Anterior cingulate cortex (tissue), 58 donors: Measurements from ENCODE around the gene OR2Y1.
"Not testable (repeated sequence)": the region's sequence is repeated elsewhere in the genome, so short reads cannot be mapped to it uniquely, and the experiment has no call there.

Source experiments
- DNase-seq, 58 donors: peaks; one replicate each; lab custom pipeline; 2025; lab: John Stamatoyannopoulos, UW

The OR2Y1 gene

GRCh38 chr5:180740953-180741352 is 1.1 kb upstream of the OR2Y1 start:
- not testable (repeated sequence) for DNase-seq

- DNase-seq: no peak
Measured at GRCh38 chr5:180739271-180739670, 587 bp downstream of the OR2Y1 start.

GRCh38 chr5:180736536-180736935 is 3.3 kb downstream of the OR2Y1 start:
- no peak for DNase-seq

GRCh38 chr5:180724944-180725343 is 14.9 kb downstream of the OR2Y1 start:
- no peak for DNase-seq

GRCh38 chr5:180723936-180724335 is 15.9 kb downstream of the OR2Y1 start:
- no peak for DNase-seq

- DNase-seq: no peak
Measured at GRCh38 chr5:180720486-180720885, 19.4 kb downstream of the OR2Y1 start.

GRCh38 chr5:180719781-180720180 is 20.1 kb downstream of the OR2Y1 start:
- DNase-seq: no peak

- peak in 3 of 58 donors; percentile 2 to 7 (median 2) for DNase-seq
Measured at GRCh38 chr5:180718810-180719453, 20.9 kb downstream of the OR2Y1 start.

GRCh38 chr5:180717989-180718388 is 21.9 kb downstream of the OR2Y1 start:
- DNase-seq: no peak

- no peak for DNase-seq
Measured at GRCh38 chr5:180704362-180704761, 35.5 kb downstream of the OR2Y1 start.

GRCh38 chr5:180703912-180704311 is 35.9 kb downstream of the OR2Y1 start:
- DNase-seq: no peak

GRCh38 chr5:180703371-180703770 is 36.5 kb downstream of the OR2Y1 start:
- not testable (repeated sequence) for DNase-seq

GRCh38 chr5:180700440-180700839 is 39.4 kb downstream of the OR2Y1 start:
- not testable (repeated sequence) for DNase-seq

- DNase-seq: no peak
Measured at GRCh38 chr5:180699042-180699441, 40.8 kb downstream of the OR2Y1 start.

GRCh38 chr5:180696116-180696515 is 43.7 kb downstream of the OR2Y1 start:
- DNase-seq: no peak

- DNase-seq: no peak
Measured at GRCh38 chr5:180692429-180692828, 47.4 kb downstream of the OR2Y1 start.

- no peak for DNase-seq
Measured at GRCh38 chr5:180691046-180691445, 48.8 kb downstream of the OR2Y1 start.

GRCh38 chr5:180690562-180690961 is 49.3 kb downstream of the OR2Y1 start:
- DNase-seq: no peak

- no peak for DNase-seq
Measured at GRCh38 chr5:180689775-180690174, 50.1 kb downstream of the OR2Y1 start.
